ENCODE measurements around the gene ARHGEF11.

ARHGEF11 gene

GRCh38 chr1:157045250-157046218 lies at the start of gene ARHGEF11:
ARHGEF11 (minus strand) TSS chr1:157045742; CDS start chr1:157044330, 1,412 bp downstream.
- TF ChIP-seq LEF1 (IDR thresholded peaks at IDR 0.05; ENCODE audit: borderline replicate concordance): peak; percentile 24; the same call in 1 of the 2 replicates
- TF ChIP-seq ARNT (IDR thresholded peaks at IDR 0.05): peak; percentile 72
- no peak for TF ChIP-seq HDGF (IDR thresholded peaks at IDR 0.05; ENCODE audit: borderline replicate concordance)
- DNase-seq (ENCODE audit: extremely low spot score): peak; percentile 92
- ChIA-PET POLR2A (interaction anchor here (0.6 to 1.0 kb wide), 4 partner anchors 11 to 108 kb away, joined by 3 to 4 read pairs (median 3); no protein-coding TSS in a partner anchor), CTCF (interaction anchor here (0.6 kb wide), 1 partner anchor 14 kb away, joined by 7 read pairs; no protein-coding TSS in a partner anchor)

- CTCF ChIA-PET: interaction anchor here (1.3 kb wide), 1 partner anchor 61 kb away, joined by 4 read pairs; no protein-coding TSS in a partner anchor
Measured at GRCh38 chr1:157095091-157095490, 49.5 kb upstream of the ARHGEF11 start.

GRCh38 chr1:157092831-157093230 lies 47.3 kb upstream of the ARHGEF11 start:
- POLR2A ChIA-PET: no interaction called here

More at GRCh38 chr1:157095091-157095490, 49.5 kb upstream of the ARHGEF11 start:
- TF ChIP-seq TARDBP (IDR thresholded peaks at IDR 0.05) (no peak), HDGF (IDR thresholded peaks at IDR 0.05; ENCODE audit: borderline replicate concordance) (no peak), SP1 (IDR thresholded peaks at IDR 0.05) (no peak), FOXM1 (IDR thresholded peaks at IDR 0.05; ENCODE audit: borderline replicate concordance) (no peak), LEF1 (IDR thresholded peaks at IDR 0.05; ENCODE audit: borderline replicate concordance) (no peak), PKNOX1 (IDR thresholded peaks at IDR 0.05) (no peak), FOXK2 (IDR thresholded peaks at IDR 0.05) (no peak), CTBP1 (IDR thresholded peaks at IDR 0.05; ENCODE audit: borderline replicate concordance) (no peak), ELF4 (IDR thresholded peaks at IDR 0.05) (no peak), BHLHE40 (IDR thresholded peaks at IDR 0.05; ENCODE audit: borderline replicate concordance) (no peak), NFRKB (IDR thresholded peaks at IDR 0.05) (no peak), L3MBTL2 (conservative IDR thresholded peaks at IDR 0.05) (no peak), ZNF384 (IDR thresholded peaks at IDR 0.05) (no peak), SUZ12 (IDR thresholded peaks at IDR 0.05) (no peak), FOXA1 (IDR thresholded peaks at IDR 0.05) (no peak), ARNT (IDR thresholded peaks at IDR 0.05) (no peak)
- POLR2A ChIA-PET: interaction anchor here (1.3 kb wide), 1 partner anchor 42 kb away, joined by 3 read pairs; no protein-coding TSS in a partner anchor
- DNase-seq (ENCODE audit: extremely low spot score): no peak

GRCh38 chr1:157091668-157092273 lies 46.2 kb upstream of the ARHGEF11 start:
- TF ChIP-seq L3MBTL2 (conservative IDR thresholded peaks at IDR 0.05) (no peak), CTBP1 (IDR thresholded peaks at IDR 0.05; ENCODE audit: borderline replicate concordance) (no peak), TARDBP (IDR thresholded peaks at IDR 0.05) (no peak), NFRKB (IDR thresholded peaks at IDR 0.05) (no peak), LEF1 (IDR thresholded peaks at IDR 0.05; ENCODE audit: borderline replicate concordance) (no peak), FOXA1 (IDR thresholded peaks at IDR 0.05) (no peak), FOXK2 (IDR thresholded peaks at IDR 0.05) (no peak), SUZ12 (IDR thresholded peaks at IDR 0.05) (no peak), SP1 (IDR thresholded peaks at IDR 0.05) (no peak), ARNT (IDR thresholded peaks at IDR 0.05) (no peak), ELF4 (IDR thresholded peaks at IDR 0.05) (no peak), HDGF (IDR thresholded peaks at IDR 0.05; ENCODE audit: borderline replicate concordance) (no peak), FOXM1 (IDR thresholded peaks at IDR 0.05; ENCODE audit: borderline replicate concordance) (no peak), ZNF384 (IDR thresholded peaks at IDR 0.05) (no peak), BHLHE40 (IDR thresholded peaks at IDR 0.05; ENCODE audit: borderline replicate concordance) (no peak), PKNOX1 (IDR thresholded peaks at IDR 0.05) (no peak)
- ChIA-PET POLR2A (no interaction called here), CTCF (interaction anchor here (2.1 to 4.9 kb wide), 3 partner anchors 11 to 65 kb away, joined by 14 to 127 read pairs (median 37); no protein-coding TSS in a partner anchor)
- no peak for DNase-seq (ENCODE audit: extremely low spot score)

More at GRCh38 chr1:157092831-157093230, 47.3 kb upstream of the ARHGEF11 start:
- no peak for DNase-seq (ENCODE audit: extremely low spot score)
- no peak for TF ChIP-seq ELF4 (IDR thresholded peaks at IDR 0.05)
- CTCF ChIA-PET: no interaction called here

- ChIA-PET POLR2A (interaction anchor here (1.4 to 1.6 kb wide), 2 partner anchors 61 to 65 kb away, joined by 5 to 15 read pairs; no protein-coding TSS in a partner anchor), CTCF (interaction anchor here (1.4 to 4.9 kb wide), 10 partner anchors 12 to 65 kb away, joined by 3 to 127 read pairs (median 10); partner anchors contain the start of gene ETV3)
- TF ChIP-seq TARDBP (IDR thresholded peaks at IDR 0.05): no peak
- TF ChIP-seq BHLHE40 (IDR thresholded peaks at IDR 0.05; ENCODE audit: borderline replicate concordance): no peak
- TF ChIP-seq PKNOX1 (IDR thresholded peaks at IDR 0.05): no peak
- no peak for TF ChIP-seq SUZ12 (IDR thresholded peaks at IDR 0.05)
- no peak for TF ChIP-seq LEF1 (IDR thresholded peaks at IDR 0.05; ENCODE audit: borderline replicate concordance)
- TF ChIP-seq HDGF (IDR thresholded peaks at IDR 0.05; ENCODE audit: borderline replicate concordance): no peak
- no peak for TF ChIP-seq FOXK2 (IDR thresholded peaks at IDR 0.05)
- no peak for TF ChIP-seq L3MBTL2 (conservative IDR thresholded peaks at IDR 0.05)
- no peak for TF ChIP-seq NFRKB (IDR thresholded peaks at IDR 0.05)
- TF ChIP-seq FOXA1 (IDR thresholded peaks at IDR 0.05): no peak
- TF ChIP-seq FOXM1 (IDR thresholded peaks at IDR 0.05; ENCODE audit: borderline replicate concordance): no peak
- no peak for TF ChIP-seq ZNF384 (IDR thresholded peaks at IDR 0.05)
- TF ChIP-seq ELF4 (IDR thresholded peaks at IDR 0.05): no peak
- no peak for TF ChIP-seq CTBP1 (IDR thresholded peaks at IDR 0.05; ENCODE audit: borderline replicate concordance)
- TF ChIP-seq SP1 (IDR thresholded peaks at IDR 0.05): no peak
- no peak for TF ChIP-seq ARNT (IDR thresholded peaks at IDR 0.05)
- DNase-seq (ENCODE audit: extremely low spot score): no peak
Measured at GRCh38 chr1:157091186-157091585, 45.6 kb upstream of the ARHGEF11 start.
